ENCODE measurements around the gene PDE11A.

The PDE11A gene

DNA sequence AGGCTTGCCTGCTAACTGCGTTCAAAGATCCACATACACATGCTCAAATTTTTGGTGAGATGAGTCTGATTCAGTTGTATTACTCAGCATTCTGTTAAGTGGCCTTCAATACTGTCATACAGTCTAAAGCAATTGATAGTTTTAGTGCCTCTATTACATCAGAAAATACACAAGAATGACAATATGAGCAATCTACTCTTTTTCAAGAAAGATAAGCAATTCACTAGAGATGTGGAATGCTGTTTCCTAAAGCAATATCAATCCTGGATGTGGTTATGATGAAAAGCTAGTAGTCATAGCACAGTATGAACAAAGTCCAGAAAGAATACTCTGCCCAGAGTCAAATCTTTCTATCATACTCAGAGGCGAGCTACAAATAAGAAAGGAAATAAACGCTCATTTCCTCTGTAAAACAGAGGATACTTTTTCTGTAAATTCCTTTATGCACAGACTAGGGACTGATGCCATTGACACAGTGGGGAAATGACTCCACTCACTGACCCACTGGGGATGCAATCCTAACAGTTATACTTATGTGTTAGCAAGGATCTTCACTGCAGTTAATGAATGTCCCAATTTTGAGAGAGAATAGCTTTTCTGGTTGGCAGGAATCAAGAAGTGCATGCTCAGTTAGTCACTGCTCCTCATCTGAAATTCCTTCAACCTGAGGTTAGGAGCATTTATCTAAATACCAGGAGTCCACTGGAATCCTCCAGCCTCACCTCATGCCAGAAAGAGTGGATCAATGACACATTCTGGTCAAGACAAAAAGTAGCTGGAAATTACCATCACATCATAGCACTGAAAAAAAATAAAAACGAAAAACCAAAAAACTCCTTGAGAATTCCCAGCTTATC is 83.3 kb downstream of the PDE11A start:
- TF ChIP-seq FOXP2 (optimal IDR thresholded peaks at IDR 0.05; ENCODE audit: borderline replicate concordance, extremely low read depth, extremely low read length, insufficient read depth) (no peak), SIN3A (IDR thresholded peaks at IDR 0.05; ENCODE audit: borderline replicate concordance, insufficient read depth, low read length) (no peak), POLR2AphosphoS5 (IDR thresholded peaks at IDR 0.05; ENCODE audit: low read depth, low read length) (no peak), TAF1 (IDR thresholded peaks at IDR 0.05; ENCODE audit: borderline replicate concordance, insufficient read depth, low read length) (no peak)
- TF ChIP-seq, protein P1, sequence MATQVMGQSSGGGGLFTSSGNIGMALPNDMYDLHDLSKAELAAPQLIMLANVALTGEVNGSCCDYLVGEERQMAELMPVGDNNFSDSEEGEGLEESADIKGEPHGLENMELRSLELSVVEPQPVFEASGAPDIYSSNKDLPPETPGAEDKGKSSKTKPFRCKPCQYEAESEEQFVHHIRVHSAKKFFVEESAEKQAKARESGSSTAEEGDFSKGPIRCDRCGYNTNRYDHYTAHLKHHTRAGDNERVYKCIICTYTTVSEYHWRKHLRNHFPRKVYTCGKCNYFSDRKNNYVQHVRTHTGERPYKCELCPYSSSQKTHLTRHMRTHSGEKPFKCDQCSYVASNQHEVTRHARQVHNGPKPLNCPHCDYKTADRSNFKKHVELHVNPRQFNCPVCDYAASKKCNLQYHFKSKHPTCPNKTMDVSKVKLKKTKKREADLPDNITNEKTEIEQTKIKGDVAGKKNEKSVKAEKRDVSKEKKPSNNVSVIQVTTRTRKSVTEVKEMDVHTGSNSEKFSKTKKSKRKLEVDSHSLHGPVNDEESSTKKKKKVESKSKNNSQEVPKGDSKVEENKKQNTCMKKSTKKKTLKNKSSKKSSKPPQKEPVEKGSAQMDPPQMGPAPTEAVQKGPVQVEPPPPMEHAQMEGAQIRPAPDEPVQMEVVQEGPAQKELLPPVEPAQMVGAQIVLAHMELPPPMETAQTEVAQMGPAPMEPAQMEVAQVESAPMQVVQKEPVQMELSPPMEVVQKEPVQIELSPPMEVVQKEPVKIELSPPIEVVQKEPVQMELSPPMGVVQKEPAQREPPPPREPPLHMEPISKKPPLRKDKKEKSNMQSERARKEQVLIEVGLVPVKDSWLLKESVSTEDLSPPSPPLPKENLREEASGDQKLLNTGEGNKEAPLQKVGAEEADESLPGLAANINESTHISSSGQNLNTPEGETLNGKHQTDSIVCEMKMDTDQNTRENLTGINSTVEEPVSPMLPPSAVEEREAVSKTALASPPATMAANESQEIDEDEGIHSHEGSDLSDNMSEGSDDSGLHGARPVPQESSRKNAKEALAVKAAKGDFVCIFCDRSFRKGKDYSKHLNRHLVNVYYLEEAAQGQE (IDR thresholded peaks at IDR 0.05; ENCODE audit: insufficient read depth in 1 of 2, low read depth in 2 of 2, low read length in 2 of 2), result no peak

DNA sequence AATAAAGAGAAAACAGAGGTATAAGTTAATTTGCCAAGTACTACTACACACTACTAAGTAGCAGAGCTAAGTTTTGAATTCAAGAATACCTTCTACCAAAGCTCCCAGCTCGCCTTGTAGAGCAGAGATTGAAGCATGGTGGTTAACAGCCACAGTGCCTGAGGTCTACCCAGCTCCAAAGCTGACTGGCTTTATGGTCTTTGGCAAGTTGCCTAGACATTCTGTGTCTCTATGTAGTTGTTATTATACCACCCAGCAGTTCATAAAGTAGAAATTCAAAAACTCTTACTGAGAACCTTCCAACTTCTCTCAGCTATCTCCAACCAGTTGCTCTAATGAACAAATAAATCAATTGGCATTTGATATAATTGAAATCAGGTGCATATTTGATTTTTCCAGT is 87.8 kb downstream of the PDE11A start:
- TF ChIP-seq FOXP2 (optimal IDR thresholded peaks at IDR 0.05; ENCODE audit: borderline replicate concordance, extremely low read depth, extremely low read length, insufficient read depth), result no peak
- TF ChIP-seq, protein P1 (IDR thresholded peaks at IDR 0.05; ENCODE audit: insufficient read depth in 1 of 2, low read depth in 2 of 2, low read length in 2 of 2), result no peak
- no peak for TF ChIP-seq SIN3A (IDR thresholded peaks at IDR 0.05; ENCODE audit: borderline replicate concordance, insufficient read depth, low read length)
- no peak for TF ChIP-seq TAF1 (IDR thresholded peaks at IDR 0.05; ENCODE audit: borderline replicate concordance, insufficient read depth, low read length)
- no peak for TF ChIP-seq POLR2AphosphoS5 (IDR thresholded peaks at IDR 0.05; ENCODE audit: low read depth, low read length)

DNA sequence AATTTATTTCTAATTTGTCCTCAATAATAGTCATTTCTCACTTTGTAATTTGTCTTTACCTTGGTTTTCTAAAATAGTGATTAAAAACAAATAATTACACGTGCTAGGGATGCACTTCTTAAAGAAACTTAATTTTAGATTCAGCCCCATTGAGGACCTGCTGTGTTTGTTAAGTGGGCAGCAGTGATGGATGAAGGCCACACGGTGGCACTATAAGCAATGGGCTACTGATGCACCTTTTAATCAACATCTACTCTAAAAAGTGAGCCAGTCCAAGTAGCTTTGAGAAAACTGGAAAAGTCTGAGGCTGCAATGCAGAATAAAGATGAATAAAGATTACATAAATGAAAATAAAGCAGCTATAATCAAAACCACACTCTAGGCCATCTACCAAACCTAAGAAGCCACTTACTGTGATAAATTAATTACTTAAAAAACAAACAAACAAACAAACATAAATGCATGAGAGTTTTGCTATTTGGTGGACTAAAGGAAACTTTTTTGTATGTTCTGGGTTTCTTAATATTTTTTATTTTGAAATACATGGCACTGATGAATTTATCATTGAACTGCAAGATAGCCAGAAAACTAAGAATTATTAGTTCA is 89.3 kb downstream of the PDE11A start:
- TF ChIP-seq SIN3A (IDR thresholded peaks at IDR 0.05; ENCODE audit: borderline replicate concordance, insufficient read depth, low read length) (no peak), TAF1 (IDR thresholded peaks at IDR 0.05; ENCODE audit: borderline replicate concordance, insufficient read depth, low read length) (no peak), POLR2AphosphoS5 (IDR thresholded peaks at IDR 0.05; ENCODE audit: low read depth, low read length) (no peak), FOXP2 (optimal IDR thresholded peaks at IDR 0.05; ENCODE audit: borderline replicate concordance, extremely low read depth, extremely low read length, insufficient read depth) (no peak)
- TF ChIP-seq, protein P1 (IDR thresholded peaks at IDR 0.05; ENCODE audit: insufficient read depth in 1 of 2, low read depth in 2 of 2, low read length in 2 of 2), result no peak

DNA sequence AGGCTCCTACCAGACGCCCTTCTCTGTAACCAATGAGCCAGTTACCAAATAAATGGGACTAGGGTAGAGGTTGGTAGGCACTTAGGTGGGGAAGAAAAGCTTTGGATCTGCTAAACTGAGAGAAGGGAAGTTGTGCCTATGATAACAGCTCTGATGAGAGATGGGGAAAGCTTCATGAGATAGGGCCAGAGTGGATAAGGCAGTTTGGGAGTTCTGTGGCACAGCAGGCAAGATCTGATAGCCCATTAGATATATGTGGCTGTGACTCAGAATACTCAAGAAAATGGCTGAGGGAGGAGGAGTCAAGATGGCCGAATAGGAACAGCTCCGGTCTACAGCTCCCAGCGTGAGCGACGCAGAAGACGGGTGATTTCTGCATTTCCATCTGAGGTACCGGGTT is 99.8 kb downstream of the PDE11A start:
- no peak for TF ChIP-seq TAF1 (IDR thresholded peaks at IDR 0.05; ENCODE audit: borderline replicate concordance, insufficient read depth, low read length)
- no peak for TF ChIP-seq SIN3A (IDR thresholded peaks at IDR 0.05; ENCODE audit: borderline replicate concordance, insufficient read depth, low read length)
- TF ChIP-seq POLR2AphosphoS5 (IDR thresholded peaks at IDR 0.05; ENCODE audit: low read depth, low read length), result no peak
- TF ChIP-seq FOXP2 (optimal IDR thresholded peaks at IDR 0.05; ENCODE audit: borderline replicate concordance, extremely low read depth, extremely low read length, insufficient read depth), result no peak
- TF ChIP-seq, protein P1 (IDR thresholded peaks at IDR 0.05; ENCODE audit: insufficient read depth in 1 of 2, low read depth in 2 of 2, low read length in 2 of 2), result no peak
